Erythroblast (primary cell): ENCODE measurements around the gene NDST1.

ENCODE experiments used
- GATA1 ChIP-seq: IDR thresholded peaks from 2 replicates; pipeline ENCODE4 v1.6.1; 2011; ENCODE audit warnings: low read depth, mild to moderate bottlenecking, control low read depth, low read length, moderate library complexity
- POLR2A ChIP-seq: IDR thresholded peaks from 2 replicates; pipeline ENCODE4 v1.6.1; 2011; ENCODE audit warnings: mild to moderate bottlenecking, low read length

GRCh38 chr5:150606476-150606875 lies 98.5 kb downstream of the NDST1 start:
- TF ChIP-seq POLR2A = no peak
- no peak for TF ChIP-seq GATA1
